ENCODE data around the gene SPATA31E1. TPM values are rescaled to one million over a fixed set of nuclear protein-coding genes. Genes with fewer than 3 reads are reported as not detected.

The SPATA31E1 gene
- polyA plus RNA-seq, 1 of the 3 experiments (the other 2 are of a cell fraction) = not detected

DNA sequence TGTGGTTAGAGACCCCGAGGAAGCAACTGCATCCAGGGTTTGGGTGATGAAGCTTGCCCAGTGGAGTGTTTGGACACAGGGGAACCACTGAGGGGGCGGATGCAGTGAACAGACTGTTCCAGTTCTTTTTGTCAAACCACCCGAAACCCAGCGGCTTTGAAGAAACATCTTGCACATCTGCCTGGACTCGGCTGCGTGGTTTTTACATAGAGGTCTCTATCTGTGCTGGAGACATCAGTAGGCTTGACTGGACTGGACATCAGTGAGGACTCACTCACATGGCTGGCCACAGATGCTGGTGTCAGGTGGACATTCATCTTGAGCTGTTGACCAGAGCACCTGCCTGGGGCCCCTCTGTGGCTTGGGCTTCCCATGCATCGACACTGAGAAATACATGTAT, 15.3 kb upstream of the SPATA31E1 start (continued):
- TF ChIP-seq TAF1 (IDR thresholded peaks at IDR 0.05; ENCODE audit: borderline replicate concordance, low read depth, low read length) = no peak
- TF ChIP-seq SMC3 (IDR thresholded peaks at IDR 0.05; ENCODE audit: low read depth, low read length) = no peak
- no peak for TF ChIP-seq CTCF (IDR thresholded peaks at IDR 0.05)
- no peak for TF ChIP-seq YY1 (IDR thresholded peaks at IDR 0.05; ENCODE audit: low read depth)
- no peak for TF ChIP-seq RFX5 (IDR thresholded peaks at IDR 0.05; ENCODE audit: low read length)
- TF ChIP-seq, protein P1, sequence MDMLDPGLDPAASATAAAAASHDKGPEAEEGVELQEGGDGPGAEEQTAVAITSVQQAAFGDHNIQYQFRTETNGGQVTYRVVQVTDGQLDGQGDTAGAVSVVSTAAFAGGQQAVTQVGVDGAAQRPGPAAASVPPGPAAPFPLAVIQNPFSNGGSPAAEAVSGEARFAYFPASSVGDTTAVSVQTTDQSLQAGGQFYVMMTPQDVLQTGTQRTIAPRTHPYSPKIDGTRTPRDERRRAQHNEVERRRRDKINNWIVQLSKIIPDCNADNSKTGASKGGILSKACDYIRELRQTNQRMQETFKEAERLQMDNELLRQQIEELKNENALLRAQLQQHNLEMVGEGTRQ (IDR thresholded peaks at IDR 0.05; ENCODE audit: borderline replicate concordance, low read depth, low read length) = no peak
- no peak for TF ChIP-seq ELF1 (IDR thresholded peaks at IDR 0.05)
- TF ChIP-seq FOXJ3 (CRISPR knock-in tag; IDR thresholded peaks at IDR 0.05) = no peak
- TF ChIP-seq, protein P2, sequence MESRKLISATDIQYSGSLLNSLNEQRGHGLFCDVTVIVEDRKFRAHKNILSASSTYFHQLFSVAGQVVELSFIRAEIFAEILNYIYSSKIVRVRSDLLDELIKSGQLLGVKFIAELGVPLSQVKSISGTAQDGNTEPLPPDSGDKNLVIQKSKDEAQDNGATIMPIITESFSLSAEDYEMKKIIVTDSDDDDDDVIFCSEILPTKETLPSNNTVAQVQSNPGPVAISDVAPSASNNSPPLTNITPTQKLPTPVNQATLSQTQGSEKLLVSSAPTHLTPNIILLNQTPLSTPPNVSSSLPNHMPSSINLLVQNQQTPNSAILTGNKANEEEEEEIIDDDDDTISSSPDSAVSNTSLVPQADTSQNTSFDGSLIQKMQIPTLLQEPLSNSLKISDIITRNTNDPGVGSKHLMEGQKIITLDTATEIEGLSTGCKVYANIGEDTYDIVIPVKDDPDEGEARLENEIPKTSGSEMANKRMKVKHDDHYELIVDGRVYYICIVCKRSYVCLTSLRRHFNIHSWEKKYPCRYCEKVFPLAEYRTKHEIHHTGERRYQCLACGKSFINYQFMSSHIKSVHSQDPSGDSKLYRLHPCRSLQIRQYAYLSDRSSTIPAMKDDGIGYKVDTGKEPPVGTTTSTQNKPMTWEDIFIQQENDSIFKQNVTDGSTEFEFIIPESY (IDR thresholded peaks at IDR 0.05; ENCODE audit: borderline replicate concordance, low read depth) = no peak

- H3K36me3 ChIP-seq (replicated peaks in 1 of 2; ENCODE audit: control insufficient read depth in 1 of 2, insufficient read depth in 2 of 2, low read length in 1 of 2) = no peaks in the 10 kb centered on the region
- H3K79me2 ChIP-seq (ENCODE audit: insufficient read depth) = no peaks in the 10 kb centered on the region
- peaks cover 0 to 15% of the 10 kb centered on the region in 2 experiments; a peak in 1 of 4 replicates for H3K4me1 ChIP-seq (ENCODE audit: control insufficient read depth in 1 of 2, insufficient read depth in 2 of 2, low read depth in 1 of 2, low read length in 1 of 2)
- DNase-seq = no peak
- H3K4me2 ChIP-seq = no peak overlapping the region
- 58% methylated on average over 4 of the region's 9 CpGs for WGBS (ENCODE audit: low lambda C conversion rate)
- no peaks in the 10 kb centered on the region for H3F3A ChIP-seq (replicated peaks; ENCODE audit: insufficient read depth)
- H3K9ac ChIP-seq = no peak overlapping the region
- H3K9me2 ChIP-seq = no peaks in the 10 kb centered on the region
- no peaks in the 10 kb centered on the region for H3K9me3 ChIP-seq
- H3K27ac ChIP-seq (ENCODE audit: low read depth in 2 of 2, low read length in 1 of 2) = no peak overlapping the region
- H3K27me3 ChIP-seq (ENCODE audit: insufficient read depth) = no peaks in the 10 kb centered on the region
- ChIA-PET POLR2A (no interaction called here), CTCF (no interaction called here)
- H3K4me3 ChIP-seq (ENCODE audit: low read depth in 2 of 2, low read length in 1 of 2) = no peak overlapping the region
- no peaks in the 10 kb centered on the region for H4K20me1 ChIP-seq (ENCODE audit: insufficient read depth)
- no peak overlapping the region for H2AFZ ChIP-seq (ENCODE audit: low read depth)
- no peak for TF ChIP-seq NFIC (IDR thresholded peaks at IDR 0.05; ENCODE audit: borderline replicate concordance)
- TF ChIP-seq NRF1 (IDR thresholded peaks at IDR 0.05; ENCODE audit: low read depth, low read length) = no peak
- TF ChIP-seq SMC3 (IDR thresholded peaks at IDR 0.05; ENCODE audit: low read depth, low read length) = no peak
- TF ChIP-seq, protein P3, sequence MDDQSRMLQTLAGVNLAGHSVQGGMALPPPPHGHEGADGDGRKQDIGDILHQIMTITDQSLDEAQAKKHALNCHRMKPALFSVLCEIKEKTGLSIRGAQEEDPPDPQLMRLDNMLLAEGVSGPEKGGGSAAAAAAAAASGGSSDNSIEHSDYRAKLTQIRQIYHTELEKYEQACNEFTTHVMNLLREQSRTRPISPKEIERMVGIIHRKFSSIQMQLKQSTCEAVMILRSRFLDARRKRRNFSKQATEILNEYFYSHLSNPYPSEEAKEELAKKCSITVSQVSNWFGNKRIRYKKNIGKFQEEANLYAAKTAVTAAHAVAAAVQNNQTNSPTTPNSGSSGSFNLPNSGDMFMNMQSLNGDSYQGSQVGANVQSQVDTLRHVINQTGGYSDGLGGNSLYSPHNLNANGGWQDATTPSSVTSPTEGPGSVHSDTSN (IDR thresholded peaks at IDR 0.05) = no peak
- TF ChIP-seq TEAD4 (IDR thresholded peaks at IDR 0.05; ENCODE audit: borderline replicate concordance, insufficient read depth) = no peak
- no peak for TF ChIP-seq POLR2AphosphoS5 (IDR thresholded peaks at IDR 0.05; ENCODE audit: low read depth, low read length)
- TF ChIP-seq, protein P4, sequence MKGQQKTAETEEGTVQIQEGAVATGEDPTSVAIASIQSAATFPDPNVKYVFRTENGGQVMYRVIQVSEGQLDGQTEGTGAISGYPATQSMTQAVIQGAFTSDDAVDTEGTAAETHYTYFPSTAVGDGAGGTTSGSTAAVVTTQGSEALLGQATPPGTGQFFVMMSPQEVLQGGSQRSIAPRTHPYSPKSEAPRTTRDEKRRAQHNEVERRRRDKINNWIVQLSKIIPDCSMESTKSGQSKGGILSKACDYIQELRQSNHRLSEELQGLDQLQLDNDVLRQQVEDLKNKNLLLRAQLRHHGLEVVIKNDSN (IDR thresholded peaks at IDR 0.05; ENCODE audit: borderline replicate concordance, low read depth) = no peak
- TF ChIP-seq, protein P1 (IDR thresholded peaks at IDR 0.05; ENCODE audit: borderline replicate concordance, low read depth, low read length) = no peak
- TF ChIP-seq EZH2phosphoT487 (IDR thresholded peaks at IDR 0.05; ENCODE audit: borderline replicate concordance, low read depth) = no peak
- no peak for TF ChIP-seq ELF1 (IDR thresholded peaks at IDR 0.05)
- no peak for TF ChIP-seq CTCF (IDR thresholded peaks at IDR 0.05)
- TF ChIP-seq, protein P2 (IDR thresholded peaks at IDR 0.05; ENCODE audit: borderline replicate concordance, low read depth) = no peak
- TF ChIP-seq RCOR1 (IDR thresholded peaks at IDR 0.05; ENCODE audit: low read length) = no peak
- TF ChIP-seq CHD2 (IDR thresholded peaks at IDR 0.05; ENCODE audit: low read length, partially characterized antibody) = no peak
Measured at GRCh38 chr9:87868175-87868574, 14.5 kb upstream of the SPATA31E1 start.
